Measurements from ENCODE around the gene TRIM13. TPM values are rescaled to one million over a fixed set of nuclear protein-coding genes. Genes with fewer than 3 reads are reported as not detected.
A peak's percentile ranks its signal among the peaks of the same experiment; 100 is the strongest.

TRIM13 gene
- total and polyA plus RNA-seq, 2 experiments from 2014 or later: 18.1 to 24.0 TPM

DNA sequence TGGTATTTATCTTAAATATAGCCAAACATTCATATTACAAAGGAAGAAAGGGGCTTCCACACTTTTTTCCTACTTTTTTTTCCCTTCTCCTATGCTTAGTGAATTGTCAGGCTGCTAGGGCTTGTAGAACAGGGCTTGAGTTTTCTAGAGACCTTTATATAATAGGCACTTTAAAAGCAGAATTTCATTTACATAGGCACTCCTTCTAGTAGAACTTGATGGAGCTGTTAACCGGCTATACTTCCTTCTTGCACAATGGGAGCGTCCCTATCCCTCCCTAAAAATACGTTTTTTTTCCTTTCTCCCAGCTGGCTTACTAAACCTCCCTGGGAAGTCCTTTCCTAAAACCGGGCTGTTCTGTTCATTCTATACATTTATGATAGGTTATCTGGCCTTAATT is 1.1 kb downstream of the TRIM13 start:
- TF ChIP-seq, protein P1, sequence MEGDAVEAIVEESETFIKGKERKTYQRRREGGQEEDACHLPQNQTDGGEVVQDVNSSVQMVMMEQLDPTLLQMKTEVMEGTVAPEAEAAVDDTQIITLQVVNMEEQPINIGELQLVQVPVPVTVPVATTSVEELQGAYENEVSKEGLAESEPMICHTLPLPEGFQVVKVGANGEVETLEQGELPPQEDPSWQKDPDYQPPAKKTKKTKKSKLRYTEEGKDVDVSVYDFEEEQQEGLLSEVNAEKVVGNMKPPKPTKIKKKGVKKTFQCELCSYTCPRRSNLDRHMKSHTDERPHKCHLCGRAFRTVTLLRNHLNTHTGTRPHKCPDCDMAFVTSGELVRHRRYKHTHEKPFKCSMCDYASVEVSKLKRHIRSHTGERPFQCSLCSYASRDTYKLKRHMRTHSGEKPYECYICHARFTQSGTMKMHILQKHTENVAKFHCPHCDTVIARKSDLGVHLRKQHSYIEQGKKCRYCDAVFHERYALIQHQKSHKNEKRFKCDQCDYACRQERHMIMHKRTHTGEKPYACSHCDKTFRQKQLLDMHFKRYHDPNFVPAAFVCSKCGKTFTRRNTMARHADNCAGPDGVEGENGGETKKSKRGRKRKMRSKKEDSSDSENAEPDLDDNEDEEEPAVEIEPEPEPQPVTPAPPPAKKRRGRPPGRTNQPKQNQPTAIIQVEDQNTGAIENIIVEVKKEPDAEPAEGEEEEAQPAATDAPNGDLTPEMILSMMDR (IDR thresholded peaks at IDR 0.05; ENCODE audit: poor library complexity): no peak
- TF ChIP-seq EZH2phosphoT487 (IDR thresholded peaks at IDR 0.05; ENCODE audit: low read depth, severe bottlenecking, unreplicated experiment): no peak
- TF ChIP-seq EZH2 (IDR thresholded peaks at IDR 0.05; ENCODE audit: borderline replicate concordance): no peak
- Histone ChIP-seq H3K4me2 (peak overlapping the region; percentile 85), H3K27ac (peak overlapping the region; percentile 99), H3K9me3 (ENCODE audit: low read depth) (no peaks in the 10 kb centered on the region), H3K4me1 (ENCODE audit: insufficient read depth) (peaks cover 31% of the 10 kb centered on the region), H4K20me1 (ENCODE audit: insufficient read depth, poor library complexity, severe bottlenecking) (no peaks in the 10 kb centered on the region), H2AFZ (no peak overlapping the region), H3K4me3 (peak overlapping the region; percentile 60), H3K79me2 (peaks cover 48% of the 10 kb centered on the region), H3K36me3 (replicated peaks; ENCODE audit: insufficient read depth, low read depth) (no peaks in the 10 kb centered on the region), H3K9me2 (replicated peaks; ENCODE audit: insufficient read depth) (no peaks in the 10 kb centered on the region), H3K27me3 (no peaks in the 10 kb centered on the region)
- DNase-seq (ENCODE audit: low spot score): no peak
- 7% methylated on average over 4 of the region's 4 CpGs for WGBS (ENCODE audit: low lambda C conversion rate, missing lambda C conversion rate)

DNA sequence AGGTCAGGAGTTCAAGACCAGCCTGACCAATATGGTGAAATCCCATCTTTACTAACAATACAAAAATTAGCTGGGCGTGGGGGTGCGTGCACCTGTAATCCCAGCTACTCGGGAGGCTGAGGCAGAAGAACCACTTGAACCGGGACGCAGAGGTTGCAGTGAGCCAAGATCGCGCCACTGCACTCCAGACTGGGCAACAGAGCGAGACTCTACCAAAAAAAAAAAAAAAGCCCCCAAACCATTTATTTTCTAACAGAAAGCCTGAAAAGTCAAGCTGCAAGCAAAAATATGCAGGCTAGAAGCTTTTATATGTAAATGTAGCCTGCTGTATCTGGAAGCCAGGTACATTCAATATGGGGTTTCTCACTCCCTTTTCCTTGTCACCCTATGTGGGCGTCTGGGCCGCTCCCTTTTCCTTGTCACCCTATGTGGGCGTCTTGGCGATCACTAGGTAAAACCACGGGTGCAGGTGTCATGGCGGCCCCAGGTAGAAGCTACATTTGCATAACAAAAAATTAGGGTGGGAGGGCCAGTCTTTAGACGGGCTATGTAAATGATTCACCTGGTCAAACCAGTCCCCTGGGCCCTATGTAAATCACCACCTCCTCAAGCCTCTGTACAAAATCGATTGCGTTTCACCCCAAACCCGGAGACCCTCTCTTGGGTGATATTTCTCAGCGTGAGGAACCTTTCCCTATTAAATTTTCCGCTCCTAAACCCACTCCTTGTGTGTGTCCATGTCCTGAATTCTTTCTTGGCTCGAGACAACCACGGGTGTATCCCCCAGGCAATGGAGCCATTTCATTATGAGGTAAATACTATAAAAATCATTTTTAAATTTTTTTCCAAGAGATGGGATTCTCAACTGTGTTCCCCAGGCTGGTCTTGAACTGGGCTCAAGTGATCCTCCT is 2.1 kb downstream of the TRIM13 start:
- H3K27me3 ChIP-seq: no peaks in the 10 kb centered on the region
- 75% methylated on average over 22 of the region's 22 CpGs for WGBS (ENCODE audit: low lambda C conversion rate, missing lambda C conversion rate)
- peaks cover 31% of the 10 kb centered on the region for H3K4me1 ChIP-seq (ENCODE audit: insufficient read depth)
- H3K79me2 ChIP-seq: peaks cover 57% of the 10 kb centered on the region
- H2AFZ ChIP-seq: no peak overlapping the region
- no peaks in the 10 kb centered on the region for H3K9me2 ChIP-seq (replicated peaks; ENCODE audit: insufficient read depth)
- TF ChIP-seq EZH2 (IDR thresholded peaks at IDR 0.05; ENCODE audit: borderline replicate concordance) (no peak), EZH2phosphoT487 (IDR thresholded peaks at IDR 0.05; ENCODE audit: low read depth, severe bottlenecking, unreplicated experiment) (no peak)
- TF ChIP-seq, protein P1 (IDR thresholded peaks at IDR 0.05; ENCODE audit: poor library complexity): no peak
- no peak for DNase-seq (ENCODE audit: low spot score)
- H3K9me3 ChIP-seq (ENCODE audit: low read depth): no peaks in the 10 kb centered on the region
- H3K4me3 ChIP-seq: no peak overlapping the region
- H4K20me1 ChIP-seq (ENCODE audit: insufficient read depth, poor library complexity, severe bottlenecking): no peaks in the 10 kb centered on the region
- H3K36me3 ChIP-seq (replicated peaks; ENCODE audit: insufficient read depth, low read depth): no peaks in the 10 kb centered on the region
- peak overlapping the region; percentile 85 for H3K4me2 ChIP-seq
- peak overlapping the region; percentile 99 for H3K27ac ChIP-seq

DNA sequence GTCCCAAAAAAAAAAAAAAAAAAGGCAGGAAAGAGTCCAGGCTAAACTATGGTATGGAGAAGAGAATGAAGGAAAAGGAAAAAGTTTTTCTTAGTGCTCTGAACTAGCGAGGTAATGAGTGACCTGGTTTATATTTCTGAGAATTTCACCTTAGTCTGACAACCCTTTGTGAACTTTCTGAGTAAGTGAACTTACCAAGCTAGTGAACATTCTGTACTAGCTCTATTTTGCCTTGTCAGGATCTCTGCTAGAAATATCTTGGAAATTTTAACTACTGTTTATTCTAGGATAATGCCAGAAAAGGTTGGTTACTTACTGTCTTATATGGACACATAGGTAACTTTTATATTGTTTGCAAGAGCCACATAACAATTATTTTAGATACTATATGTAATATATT is 4.4 kb downstream of the TRIM13 start:
- H4K20me1 ChIP-seq (ENCODE audit: insufficient read depth, poor library complexity, severe bottlenecking): no peaks in the 10 kb centered on the region
- H3K4me3 ChIP-seq: no peak overlapping the region
- TF ChIP-seq EZH2 (IDR thresholded peaks at IDR 0.05; ENCODE audit: borderline replicate concordance): no peak
- TF ChIP-seq EZH2phosphoT487 (IDR thresholded peaks at IDR 0.05; ENCODE audit: low read depth, severe bottlenecking, unreplicated experiment): no peak
- TF ChIP-seq, protein P1 (IDR thresholded peaks at IDR 0.05; ENCODE audit: poor library complexity): no peak
- no peak for DNase-seq (ENCODE audit: low spot score)
- peaks cover 80% of the 10 kb centered on the region for H3K79me2 ChIP-seq
- peaks cover 31% of the 10 kb centered on the region for H3K4me1 ChIP-seq (ENCODE audit: insufficient read depth)
- H3K4me2 ChIP-seq: peak overlapping the region; percentile 85
- no peaks in the 10 kb centered on the region for H3K36me3 ChIP-seq (replicated peaks; ENCODE audit: insufficient read depth, low read depth)
- WGBS (ENCODE audit: low lambda C conversion rate, missing lambda C conversion rate): 48% methylated on average over 1 of the region's 1 CpG
- no peaks in the 10 kb centered on the region for H3K27me3 ChIP-seq
- H2AFZ ChIP-seq: no peak overlapping the region
- peak overlapping the region; percentile 54 for H3K27ac ChIP-seq
- no peaks in the 10 kb centered on the region for H3K9me3 ChIP-seq (ENCODE audit: low read depth)
- H3K9me2 ChIP-seq (replicated peaks; ENCODE audit: insufficient read depth): no peaks in the 10 kb centered on the region
